HG03280 (cell line): ENCODE measurements around the gene CNDP1.
"Not testable (repeated sequence)": the region's sequence is repeated elsewhere in the genome, so short reads cannot be mapped to it uniquely, and the experiment has no call there.

Experiments used
- ATAC-seq: cut with Tn5 transposase; IDR thresholded peaks from one replicate; pipeline ENCODE4 v1.9.1; 2021; ENCODE audit warnings: mild to moderate bottlenecking, moderate library complexity; ENCODE audit not compliant: unreplicated experiment

CNDP1 gene

DNA sequence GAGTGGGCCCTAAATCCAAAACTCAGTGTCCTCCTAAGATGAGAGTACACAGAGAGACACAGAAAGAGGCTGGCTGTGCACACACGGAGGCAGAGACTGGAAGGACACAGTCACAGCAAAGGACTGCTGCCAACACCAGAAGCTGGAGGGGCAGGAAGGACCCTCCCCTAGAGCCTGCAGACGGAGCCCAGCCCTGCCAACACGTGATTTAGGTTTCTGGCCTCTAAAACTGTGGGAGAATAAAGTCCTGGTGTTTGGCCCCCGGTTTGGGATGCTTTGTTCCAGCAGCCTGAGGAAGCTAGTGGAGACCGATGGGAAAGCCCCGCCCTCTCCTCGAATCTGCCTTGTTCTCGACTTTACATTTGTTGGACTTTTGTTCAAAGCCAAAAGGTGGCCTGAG lies 10.6 kb downstream of the CNDP1 start:
- ATAC-seq: no peak

DNA sequence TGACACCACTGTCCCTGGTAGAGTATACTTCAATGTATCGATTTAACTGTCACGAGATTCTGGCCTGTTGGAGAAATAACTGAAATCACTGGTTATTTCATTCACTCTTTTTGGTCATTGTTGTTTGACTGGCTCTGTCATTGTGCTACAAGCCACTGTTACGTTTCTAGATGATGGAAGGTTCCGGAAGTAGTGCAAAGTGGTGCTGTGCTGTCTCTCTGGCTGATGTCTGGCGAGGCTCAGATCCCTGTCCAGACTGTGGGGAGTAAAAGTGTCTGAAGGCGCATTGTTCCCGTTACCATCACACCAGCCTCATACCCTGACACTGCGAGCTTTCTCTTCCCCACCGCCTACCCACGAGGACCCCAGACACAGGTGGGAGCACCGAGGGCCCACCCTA lies 11.7 kb downstream of the CNDP1 start:
- ATAC-seq: no peak

DNA sequence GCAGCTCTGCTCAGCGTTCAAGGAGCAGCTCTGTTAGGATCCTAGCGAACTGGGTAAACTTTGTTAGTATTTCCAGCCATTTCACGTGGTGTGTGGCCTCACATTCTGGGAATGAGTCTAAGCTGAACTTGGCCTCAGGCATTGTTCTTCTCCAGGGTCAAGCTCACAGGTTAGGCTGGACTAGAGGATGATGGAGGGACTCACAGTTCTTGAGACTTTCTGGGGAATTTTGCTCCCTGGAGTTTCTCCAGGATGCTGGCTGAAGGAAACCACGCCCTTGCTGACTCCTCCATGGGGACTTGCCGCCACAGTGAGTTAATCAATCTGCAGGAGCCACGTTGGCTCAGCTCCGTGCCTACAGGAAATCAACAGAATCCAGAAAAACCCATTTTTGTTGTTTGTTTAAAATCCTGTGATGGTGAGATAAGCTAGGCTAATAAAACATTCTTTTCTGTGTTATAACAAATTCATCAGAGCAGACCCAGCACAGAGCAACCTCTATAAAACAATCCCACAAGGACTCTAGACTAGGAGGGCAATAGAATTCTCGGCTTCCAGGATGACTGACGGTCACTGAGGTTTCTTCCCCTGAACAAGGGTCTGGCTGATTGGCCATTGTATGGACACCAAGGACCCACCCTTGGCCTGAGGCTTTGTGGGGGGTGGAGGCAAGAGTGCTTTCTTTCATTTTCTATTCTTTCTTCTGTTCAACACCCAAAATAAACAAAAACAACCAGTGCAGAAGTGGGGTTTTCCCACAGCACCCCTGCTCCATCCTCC lies 12.6 kb downstream of the CNDP1 start:
- no peak for ATAC-seq

DNA sequence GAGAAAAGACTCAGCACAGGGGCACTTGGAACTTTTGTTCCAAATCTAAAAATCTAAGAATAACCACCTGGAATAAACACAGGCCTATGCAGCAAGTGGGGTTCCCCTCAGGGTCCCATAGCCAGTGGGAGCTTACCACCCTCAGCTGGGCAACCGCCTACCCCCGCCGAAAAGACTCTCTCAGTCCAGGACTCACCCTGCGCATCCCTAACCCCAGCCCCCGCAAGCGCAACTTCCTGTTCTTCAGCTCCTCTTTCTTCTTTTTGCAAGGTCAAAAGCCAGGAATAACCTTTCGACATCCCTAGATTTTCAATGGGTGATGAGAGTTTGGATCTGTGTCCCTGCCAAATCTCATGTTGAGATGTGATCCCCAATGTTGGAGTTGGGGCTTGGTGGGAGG lies 13.6 kb downstream of the CNDP1 start:
- ATAC-seq: no peak

DNA sequence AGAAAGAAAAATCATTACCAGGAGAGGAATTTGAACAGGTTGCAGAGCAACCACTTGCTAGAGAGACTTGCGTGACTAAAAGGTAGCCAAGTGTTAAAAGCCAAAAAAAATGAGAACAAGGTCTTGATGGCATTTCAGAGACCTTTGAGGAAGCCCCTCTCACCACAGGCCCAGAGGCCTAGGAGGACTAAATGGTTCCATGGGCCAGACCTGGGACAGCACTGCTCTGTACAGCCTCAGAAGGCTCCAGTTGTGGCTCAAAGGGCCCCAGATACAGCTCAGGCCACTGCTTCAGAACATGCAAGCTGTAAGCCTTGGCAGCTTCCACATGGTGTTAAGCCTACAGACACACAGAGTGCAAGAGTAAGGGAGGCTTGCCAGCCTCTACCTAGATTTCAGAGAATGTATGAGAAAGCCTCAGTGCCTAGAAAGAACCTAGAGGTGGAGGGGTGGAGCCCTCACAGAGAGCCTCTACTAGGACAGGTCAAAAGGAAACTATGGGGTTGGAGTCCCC lies 15.3 kb downstream of the CNDP1 start:
- no peak for ATAC-seq

DNA sequence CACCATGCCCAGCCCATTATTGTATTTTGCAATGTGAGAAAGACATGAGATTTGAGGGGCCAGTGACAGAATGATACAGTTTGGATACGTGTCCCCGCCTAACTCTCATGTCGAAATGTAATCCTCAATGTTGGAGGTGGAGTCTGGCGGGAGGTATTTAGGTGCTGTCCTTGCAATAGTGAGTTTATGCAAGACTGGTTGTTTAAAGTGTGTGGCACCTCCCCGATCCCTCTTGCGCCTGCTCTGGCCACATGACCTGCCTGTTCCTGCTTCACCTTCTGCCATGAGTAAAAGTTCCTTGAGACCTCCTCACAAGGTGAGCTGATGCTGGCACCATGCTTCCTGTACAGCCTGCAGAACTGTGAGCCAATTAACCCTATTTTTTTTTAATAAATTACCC lies 16.6 kb downstream of the CNDP1 start:
- ATAC-seq: no peak

DNA sequence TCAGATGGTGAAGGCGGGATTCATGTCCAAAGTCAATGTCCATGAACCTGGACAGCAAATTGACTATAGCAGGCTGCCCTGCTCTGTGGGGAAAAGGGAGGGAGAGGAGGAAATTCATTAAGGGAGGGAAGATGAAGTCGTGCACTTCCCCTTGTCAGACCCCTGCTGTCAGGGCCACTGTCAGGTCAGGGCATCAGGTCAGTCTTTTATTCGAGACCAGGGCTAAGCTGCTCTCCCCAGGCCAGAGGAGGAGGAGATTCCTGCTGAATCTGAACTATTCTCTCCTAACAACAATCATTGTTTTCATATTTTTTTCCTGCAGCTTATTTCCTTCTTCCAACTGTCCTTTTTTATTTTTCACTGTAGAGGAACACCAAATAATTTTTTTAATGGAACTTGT lies 17.2 kb downstream of the CNDP1 start:
- no peak for ATAC-seq

DNA sequence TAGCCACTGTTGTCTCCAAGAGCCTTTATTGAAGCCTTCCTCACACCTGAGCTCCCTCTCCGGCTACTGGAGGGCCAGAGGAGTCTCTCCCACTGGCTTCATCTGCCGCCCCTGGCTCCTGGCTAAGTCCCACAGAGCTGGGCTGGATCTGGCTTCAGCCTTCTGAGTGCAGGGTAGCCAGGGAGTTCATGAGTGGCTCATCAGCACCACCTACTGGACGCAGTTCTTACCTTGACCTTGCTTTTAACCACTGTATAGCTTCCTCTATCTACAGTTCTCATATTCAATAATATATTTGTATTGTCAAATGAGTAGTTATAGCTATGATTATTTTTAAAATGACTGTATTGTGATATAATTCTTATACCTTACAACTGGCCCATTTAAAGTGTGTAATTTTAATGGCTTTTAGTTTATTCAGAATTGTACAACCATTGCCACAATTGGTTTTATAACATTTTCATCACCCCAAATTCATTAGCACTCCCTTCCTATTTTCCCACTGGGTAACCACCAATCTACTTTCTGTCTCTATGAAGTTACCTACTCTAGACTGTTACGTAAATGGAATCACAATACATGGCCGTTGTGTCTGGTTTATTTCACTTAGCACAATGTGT lies 17.7 kb downstream of the CNDP1 start:
- peak; percentile 98 for ATAC-seq

DNA sequence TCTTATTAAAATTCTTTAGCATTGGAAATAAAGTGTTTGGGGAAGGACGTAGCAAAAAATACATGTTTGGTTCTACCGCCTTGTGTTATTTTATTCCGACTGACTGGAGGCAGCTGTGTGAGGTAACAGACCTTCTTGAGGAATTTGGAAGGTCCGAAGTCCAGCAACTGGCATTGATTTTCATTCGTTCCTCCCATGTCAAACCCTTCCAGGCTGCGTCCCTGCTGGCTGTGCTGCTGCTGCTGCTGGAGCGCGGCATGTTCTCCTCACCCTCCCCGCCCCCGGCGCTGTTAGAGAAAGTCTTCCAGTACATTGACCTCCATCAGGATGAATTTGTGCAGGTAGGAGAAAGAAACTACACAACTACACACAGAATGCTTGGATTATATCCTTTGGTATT lies 21.8 kb downstream of the CNDP1 start:
- no peak for ATAC-seq

DNA sequence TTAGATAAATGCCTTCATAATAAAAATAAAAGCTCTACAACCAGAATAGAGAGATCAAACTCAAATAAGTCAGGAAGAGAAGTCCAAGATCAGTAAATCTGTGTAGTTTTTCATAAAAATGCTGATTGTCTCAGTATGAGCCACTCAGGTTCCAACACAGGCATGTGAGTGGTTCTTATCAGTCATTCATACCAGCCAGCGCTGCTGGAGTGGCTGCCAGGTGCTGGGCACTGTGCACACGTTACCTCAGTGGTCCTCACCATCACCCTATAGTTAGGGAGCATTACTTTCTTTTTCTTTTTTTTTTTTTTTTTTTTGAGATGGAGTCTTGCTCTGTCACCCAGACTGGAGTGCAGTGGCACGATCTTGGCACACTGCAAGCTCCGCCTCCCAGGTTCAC lies 23.8 kb downstream of the CNDP1 start:
- no peak for ATAC-seq

DNA sequence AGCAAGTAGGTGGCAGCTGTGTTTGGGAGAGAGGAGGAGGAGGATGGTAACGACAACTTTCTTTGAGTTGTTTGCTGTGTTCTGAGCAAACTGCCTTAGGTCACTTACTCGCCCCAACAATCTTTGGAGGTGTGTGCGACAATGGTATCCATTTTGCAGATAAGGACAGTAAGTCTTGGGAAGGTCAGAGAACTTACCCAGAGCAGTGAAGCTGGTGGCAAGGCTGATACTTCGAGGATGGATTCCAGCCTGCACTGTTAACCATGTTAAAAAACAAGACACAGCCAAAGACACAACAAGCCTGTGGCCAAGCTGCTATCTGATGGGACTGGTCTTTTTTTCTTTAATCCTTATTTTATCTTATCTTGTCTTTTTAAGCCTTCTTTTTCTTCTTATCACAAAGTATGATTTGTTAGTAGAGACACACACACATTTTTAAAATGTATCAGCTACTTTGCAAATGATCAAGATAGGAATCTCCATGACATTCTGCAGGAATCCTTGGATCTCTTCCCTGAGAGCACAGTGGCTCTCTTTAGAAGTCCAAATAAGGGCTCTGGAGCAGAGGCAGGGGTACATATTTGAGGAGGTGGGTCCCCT lies 27.9 kb downstream of the CNDP1 start:
- ATAC-seq: no peak

DNA sequence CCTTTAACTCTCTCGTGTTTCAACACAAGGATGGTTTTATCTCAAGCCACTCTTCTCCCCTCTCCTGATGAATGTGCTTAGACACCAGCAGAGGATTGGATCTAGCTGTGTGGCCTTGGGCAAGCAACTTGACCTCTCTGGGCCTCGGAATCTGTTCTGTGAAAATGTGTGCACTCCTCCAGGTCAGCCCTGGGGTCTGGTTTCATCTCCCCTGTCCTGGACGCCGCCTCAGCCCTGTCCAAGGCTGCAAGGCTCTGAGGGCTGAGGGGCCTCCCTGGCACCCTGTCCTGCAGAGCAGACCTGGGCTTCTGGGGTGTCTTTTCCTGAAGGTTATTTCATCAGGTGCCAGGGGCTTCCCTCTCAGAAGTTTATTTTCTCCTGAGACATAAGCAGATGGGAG lies 28.5 kb downstream of the CNDP1 start:
- no peak for ATAC-seq

DNA sequence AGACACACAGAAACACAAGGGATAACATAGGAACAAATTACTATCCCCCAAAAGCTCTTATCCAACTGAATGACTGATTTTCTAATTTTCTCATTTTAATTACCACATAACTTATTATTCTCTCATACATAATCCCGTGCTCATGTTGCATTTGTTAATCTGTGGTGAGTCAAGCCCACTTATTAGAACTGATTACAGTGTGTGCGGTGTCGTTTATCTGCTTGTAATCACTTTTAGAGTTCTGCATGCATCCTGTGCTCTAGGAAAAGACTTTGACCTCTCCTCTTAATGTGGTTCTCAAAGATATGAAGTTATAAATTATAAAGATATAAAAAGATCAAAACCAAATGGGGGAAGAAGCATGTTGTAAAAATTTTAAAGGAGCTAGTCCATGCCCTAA lies 29.7 kb downstream of the CNDP1 start:
- ATAC-seq: no peak

DNA sequence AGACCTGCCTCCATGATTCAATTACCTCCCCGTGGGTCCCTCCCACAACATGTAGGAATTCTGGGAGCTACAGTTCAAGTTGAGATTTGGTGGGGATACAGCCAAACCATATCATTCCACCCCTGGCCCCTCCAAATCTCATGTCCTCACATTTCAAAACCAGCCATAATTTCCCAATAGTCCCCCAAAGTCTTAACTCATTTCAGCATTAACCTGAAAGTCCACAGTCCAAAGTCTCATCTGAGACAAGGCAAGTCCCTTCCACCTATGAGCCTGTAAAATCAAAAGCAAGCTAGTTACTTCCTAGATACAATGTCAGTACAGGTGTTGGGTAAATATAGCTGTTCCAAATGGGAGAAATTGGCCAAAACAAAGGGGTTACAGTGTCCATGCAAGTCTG lies 30.9 kb downstream of the CNDP1 start:
- not testable (repeated sequence) for ATAC-seq

DNA sequence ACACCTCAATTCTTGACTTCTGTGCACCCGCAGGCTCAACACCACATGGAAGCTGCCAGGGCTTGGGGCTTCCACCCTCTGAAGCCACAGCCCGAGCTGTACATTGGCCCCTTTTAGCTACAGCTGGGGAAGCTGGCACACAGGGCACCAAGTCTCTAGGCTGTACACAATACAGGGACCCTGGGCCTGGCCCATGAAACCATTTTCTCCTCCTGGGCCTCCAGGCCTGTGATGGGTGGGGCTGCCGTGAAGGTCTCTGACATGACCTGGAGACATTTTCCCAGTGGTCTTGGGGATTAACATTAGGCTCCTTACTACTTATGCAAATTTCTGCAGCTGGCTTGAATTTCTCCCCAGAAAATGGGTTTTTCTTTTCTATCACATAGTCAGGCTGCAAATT lies 31.7 kb downstream of the CNDP1 start:
- ATAC-seq: not testable (repeated sequence)

DNA sequence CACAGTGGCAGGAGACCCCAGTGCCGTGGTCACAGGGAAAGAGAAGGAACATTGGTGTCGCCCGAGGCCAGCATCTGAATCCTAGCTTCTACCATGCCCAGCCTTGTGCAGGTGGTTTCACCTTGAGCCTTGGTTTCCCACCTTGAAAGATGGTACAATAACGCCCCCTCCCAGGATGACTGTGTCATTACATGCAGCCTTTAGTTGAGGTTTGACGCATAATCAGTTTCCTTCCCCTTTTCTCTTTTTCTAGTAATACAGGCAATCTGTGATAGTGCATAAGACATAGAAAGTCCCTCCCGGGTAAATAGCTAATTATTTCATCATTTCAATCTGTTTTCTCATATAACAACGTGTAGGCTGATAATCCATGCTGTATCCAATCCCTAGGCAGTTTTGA lies 33.5 kb downstream of the CNDP1 start:
- no peak for ATAC-seq

DNA sequence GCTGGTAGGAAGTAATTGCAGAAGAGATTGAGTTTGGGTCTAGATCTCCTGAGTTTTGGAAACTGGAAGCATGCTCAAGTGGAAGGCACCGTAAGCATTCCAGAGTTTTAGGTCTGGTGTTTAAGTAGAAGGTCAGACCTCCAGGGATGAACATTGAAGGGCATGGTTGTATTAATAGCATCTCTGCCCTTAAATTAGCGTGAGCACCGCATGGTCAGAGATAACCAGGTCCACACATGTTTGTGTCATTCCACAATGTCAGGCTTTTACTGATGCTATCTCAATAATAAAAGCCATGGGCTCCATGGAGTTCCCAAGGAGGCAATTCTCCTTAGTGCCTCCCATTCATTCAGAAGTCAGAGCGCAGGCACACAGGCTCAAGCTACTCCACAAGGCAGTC lies 35.1 kb downstream of the CNDP1 start:
- no peak for ATAC-seq

DNA sequence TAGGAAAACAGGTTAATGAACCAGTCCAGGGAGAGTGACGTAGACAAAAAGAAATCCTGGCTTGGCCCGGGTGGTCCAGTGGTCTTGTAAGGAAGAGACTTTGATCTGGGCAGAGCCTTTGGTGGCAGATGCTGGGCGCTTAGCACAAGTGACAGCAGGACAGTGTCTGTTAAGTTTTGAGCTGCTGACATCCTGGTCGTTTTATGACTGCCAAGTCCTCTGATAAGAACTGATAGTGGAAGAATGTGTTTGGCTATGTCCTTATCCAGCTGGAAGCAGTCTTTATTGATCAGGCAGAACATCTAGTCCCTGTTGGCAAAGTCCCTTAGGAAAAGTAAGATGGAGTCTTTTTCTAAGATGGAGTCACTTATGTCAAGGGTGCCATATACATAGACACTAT lies 36.0 kb downstream of the CNDP1 start:
- ATAC-seq: no peak

DNA sequence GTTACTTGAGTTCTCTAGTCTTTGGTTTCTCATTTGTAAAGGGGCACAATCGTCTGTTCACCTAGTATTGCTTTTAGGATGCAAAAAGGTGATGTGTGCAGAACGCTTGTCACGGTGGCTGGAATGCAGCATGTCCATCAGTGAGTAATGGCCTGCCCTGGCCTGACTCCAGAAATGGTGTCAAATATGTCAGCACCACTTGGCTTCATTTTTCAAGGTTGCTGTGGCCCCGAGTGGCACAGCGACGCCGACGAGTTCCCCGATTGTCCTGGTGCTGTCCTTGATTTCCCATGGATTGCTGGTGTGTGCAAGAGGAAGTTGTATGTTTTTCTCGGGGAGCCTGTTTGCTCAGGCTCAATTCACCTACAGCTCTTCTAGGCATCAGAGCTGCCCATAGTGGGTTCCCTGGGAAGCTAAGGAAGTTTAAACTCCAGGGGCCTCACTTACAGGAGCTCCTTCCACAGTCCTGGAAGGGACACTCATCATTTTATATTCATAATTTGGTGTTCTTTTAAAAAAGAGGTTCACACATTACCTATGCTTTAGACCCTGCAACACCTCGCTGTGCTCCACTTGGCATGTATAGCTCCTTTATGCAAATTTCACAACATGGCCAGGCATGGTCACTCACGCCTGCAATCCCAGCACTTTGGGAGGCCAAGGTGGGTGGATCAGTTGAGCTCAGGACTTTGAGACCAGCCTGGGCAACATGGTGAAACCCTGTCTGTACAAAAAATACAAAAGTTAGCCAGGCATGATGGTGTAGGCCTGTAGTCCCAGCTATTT lies 37.8 kb downstream of the CNDP1 start:
- ATAC-seq: no peak

DNA sequence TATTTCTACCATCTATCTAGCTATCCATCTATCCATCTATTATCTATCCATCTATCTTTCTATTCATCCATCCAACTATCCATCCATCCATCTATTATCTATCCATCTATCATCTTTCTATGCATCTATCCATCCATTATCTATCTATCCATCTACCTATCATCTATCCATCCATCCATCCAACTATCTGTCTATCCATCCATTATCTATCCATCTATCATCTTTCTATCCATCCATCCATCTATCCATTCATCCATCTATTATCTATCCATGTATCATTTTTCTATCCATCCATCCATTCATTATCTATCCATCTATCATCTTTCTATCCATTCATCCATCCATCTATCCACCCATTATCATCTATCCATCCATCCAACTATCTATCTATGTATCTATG lies 38.8 kb downstream of the CNDP1 start:
- ATAC-seq: no peak

DNA sequence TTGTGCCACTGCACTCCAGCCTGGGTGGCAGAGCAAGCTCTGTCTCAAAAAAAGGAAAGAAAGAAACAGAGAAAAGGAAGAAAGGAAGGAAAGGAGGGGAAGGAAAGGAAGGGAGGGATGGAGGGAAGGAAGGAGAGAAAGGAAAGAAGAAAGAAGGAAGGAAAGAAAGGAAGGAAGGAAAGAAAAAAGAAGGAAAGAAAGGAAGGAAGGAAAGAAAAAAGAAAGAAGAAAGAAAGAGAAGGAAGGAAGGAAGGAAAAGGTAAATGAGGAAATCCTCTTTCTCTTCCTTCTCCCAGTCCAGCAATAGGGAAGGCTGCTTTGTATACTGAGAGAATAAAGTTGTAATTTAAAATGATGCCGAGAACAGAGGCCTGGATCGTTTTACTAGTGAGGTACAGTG lies 40.6 kb downstream of the CNDP1 start:
- no peak for ATAC-seq
